Measurements from ENCODE around the gene SYDE2. TPM values are rescaled to one million over a fixed set of nuclear protein-coding genes. Genes with fewer than 3 reads are reported as not detected.

The SYDE2 gene
- total and polyA plus RNA-seq, 2 experiments from 2014 or later, result 5.8 to 20.1 TPM

DNA sequence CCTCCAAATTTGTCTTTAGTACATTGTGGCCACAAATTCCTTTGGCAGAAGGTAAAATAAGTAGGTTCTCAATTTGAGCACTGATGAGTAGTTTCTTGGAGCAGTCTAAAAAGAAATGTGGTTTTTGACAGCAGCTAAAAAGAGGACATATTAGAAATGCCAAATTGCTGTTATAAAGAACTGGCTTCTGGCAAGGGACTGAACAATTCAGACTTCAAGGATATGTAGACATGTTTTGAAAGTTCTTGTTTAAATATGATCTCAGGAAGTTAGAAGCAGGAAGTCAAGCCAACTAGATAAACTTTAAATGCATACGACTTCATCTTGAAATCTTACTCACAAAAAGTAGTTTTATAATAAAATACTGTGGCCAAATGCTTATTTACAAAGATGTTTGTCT, 39.8 kb upstream of the SYDE2 start:
- ATAC-seq, result no peak
- H3K36me3 Mint-ChIP-seq (ENCODE audit: low read depth), result no peaks in the 10 kb centered on the region
- Histone ChIP-seq H3F3A (replicated peaks; ENCODE audit: low read depth) (no peaks in the 10 kb centered on the region), H3K27ac (ENCODE audit: low read depth) (no peak overlapping the region), H2AFZ (peak overlapping the region; percentile 75; the same call in 1 of the 2 replicates), H3K4me2 (no peak overlapping the region), H3K4me3 (no peak overlapping the region), H4K20me1 (replicated peaks; ENCODE audit: insufficient read depth) (no peaks in the 10 kb centered on the region), H3K36me3 (ENCODE audit: insufficient read depth) (no peaks in the 10 kb centered on the region), H3K79me2 (replicated peaks; ENCODE audit: insufficient read depth) (no peaks in the 10 kb centered on the region), H3K27me3 (ENCODE audit: insufficient read depth) (no peaks in the 10 kb centered on the region), H3K9me2 (ENCODE audit: insufficient read depth) (no peaks in the 10 kb centered on the region), H3K4me1 (ENCODE audit: insufficient read depth) (peaks cover 6% of the 10 kb centered on the region; the same call in 1 of the 2 replicates)
- no peak for DNase-seq (ENCODE audit: low spot score)
- no peaks in the 10 kb centered on the region for H3K27me3 Mint-ChIP-seq (ENCODE audit: insufficient read depth, low read depth, poor library complexity)
- H3K4me3 Mint-ChIP-seq, result no peak overlapping the region
- no peak for TF ChIP-seq CREB1 (CRISPR knock-in tag; IDR thresholded peaks at IDR 0.05; ENCODE audit: low read depth)
- TF ChIP-seq, protein P1, sequence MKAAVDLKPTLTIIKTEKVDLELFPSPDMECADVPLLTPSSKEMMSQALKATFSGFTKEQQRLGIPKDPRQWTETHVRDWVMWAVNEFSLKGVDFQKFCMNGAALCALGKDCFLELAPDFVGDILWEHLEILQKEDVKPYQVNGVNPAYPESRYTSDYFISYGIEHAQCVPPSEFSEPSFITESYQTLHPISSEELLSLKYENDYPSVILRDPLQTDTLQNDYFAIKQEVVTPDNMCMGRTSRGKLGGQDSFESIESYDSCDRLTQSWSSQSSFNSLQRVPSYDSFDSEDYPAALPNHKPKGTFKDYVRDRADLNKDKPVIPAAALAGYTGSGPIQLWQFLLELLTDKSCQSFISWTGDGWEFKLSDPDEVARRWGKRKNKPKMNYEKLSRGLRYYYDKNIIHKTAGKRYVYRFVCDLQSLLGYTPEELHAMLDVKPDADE (IDR thresholded peaks at IDR 0.05), result no peak
- no peak for TF ChIP-seq REST (IDR thresholded peaks at IDR 0.05; ENCODE audit: unreplicated experiment)
- TF ChIP-seq EZH2phosphoT487 (IDR thresholded peaks at IDR 0.05; ENCODE audit: unreplicated experiment), result no peak
- TF ChIP-seq, protein P2, sequence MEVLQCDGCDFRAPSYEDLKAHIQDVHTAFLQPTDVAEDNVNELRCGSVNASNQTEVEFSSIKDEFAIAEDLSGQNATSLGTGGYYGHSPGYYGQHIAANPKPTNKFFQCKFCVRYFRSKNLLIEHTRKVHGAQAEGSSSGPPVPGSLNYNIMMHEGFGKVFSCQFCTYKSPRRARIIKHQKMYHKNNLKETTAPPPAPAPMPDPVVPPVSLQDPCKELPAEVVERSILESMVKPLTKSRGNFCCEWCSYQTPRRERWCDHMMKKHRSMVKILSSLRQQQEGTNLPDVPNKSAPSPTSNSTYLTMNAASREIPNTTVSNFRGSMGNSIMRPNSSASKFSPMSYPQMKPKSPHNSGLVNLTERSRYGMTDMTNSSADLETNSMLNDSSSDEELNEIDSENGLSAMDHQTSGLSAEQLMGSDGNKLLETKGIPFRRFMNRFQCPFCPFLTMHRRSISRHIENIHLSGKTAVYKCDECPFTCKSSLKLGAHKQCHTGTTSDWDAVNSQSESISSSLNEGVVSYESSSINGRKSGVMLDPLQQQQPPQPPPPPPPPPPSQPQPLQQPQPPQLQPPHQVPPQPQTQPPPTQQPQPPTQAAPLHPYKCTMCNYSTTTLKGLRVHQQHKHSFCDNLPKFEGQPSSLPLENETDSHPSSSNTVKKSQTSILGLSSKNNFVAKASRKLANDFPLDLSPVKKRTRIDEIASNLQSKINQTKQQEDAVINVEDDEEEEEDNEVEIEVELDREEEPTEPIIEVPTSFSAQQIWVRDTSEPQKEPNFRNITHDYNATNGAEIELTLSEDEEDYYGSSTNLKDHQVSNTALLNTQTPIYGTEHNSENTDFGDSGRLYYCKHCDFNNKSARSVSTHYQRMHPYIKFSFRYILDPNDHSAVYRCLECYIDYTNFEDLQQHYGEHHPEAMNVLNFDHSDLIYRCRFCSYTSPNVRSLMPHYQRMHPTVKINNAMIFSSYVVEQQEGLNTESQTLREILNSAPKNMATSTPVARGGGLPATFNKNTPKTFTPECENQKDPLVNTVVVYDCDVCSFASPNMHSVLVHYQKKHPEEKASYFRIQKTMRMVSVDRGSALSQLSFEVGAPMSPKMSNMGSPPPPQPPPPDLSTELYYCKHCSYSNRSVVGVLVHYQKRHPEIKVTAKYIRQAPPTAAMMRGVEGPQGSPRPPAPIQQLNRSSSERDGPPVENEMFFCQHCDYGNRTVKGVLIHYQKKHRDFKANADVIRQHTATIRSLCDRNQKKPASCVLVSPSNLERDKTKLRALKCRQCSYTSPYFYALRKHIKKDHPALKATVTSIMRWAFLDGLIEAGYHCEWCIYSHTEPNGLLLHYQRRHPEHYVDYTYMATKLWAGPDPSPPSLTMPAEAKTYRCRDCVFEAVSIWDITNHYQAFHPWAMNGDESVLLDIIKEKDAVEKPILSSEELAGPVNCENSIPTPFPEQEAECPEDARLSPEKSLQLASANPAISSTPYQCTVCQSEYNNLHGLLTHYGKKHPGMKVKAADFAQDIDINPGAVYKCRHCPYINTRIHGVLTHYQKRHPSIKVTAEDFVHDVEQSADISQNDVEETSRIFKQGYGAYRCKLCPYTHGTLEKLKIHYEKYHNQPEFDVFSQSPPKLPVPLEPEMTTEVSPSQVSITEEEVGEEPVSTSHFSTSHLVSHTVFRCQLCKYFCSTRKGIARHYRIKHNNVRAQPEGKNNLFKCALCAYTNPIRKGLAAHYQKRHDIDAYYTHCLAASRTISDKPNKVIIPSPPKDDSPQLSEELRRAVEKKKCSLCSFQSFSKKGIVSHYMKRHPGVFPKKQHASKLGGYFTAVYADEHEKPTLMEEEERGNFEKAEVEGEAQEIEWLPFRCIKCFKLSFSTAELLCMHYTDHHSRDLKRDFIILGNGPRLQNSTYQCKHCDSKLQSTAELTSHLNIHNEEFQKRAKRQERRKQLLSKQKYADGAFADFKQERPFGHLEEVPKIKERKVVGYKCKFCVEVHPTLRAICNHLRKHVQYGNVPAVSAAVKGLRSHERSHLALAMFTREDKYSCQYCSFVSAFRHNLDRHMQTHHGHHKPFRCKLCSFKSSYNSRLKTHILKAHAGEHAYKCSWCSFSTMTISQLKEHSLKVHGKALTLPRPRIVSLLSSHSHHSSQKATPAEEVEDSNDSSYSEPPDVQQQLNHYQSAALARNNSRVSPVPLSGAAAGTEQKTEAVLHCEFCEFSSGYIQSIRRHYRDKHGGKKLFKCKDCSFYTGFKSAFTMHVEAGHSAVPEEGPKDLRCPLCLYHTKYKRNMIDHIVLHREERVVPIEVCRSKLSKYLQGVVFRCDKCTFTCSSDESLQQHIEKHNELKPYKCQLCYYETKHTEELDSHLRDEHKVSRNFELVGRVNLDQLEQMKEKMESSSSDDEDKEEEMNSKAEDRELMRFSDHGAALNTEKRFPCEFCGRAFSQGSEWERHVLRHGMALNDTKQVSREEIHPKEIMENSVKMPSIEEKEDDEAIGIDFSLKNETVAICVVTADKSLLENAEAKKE (CRISPR knock-in tag; IDR thresholded peaks at IDR 0.05), result no peak
- peaks cover 26% of the 10 kb centered on the region for H3K4me1 Mint-ChIP-seq
- H3K27ac Mint-ChIP-seq, result no peak overlapping the region
- no peaks in the 10 kb centered on the region for H3K9me3 Mint-ChIP-seq

All from GM23338 (cell line).